NCI-H82 treated with DMSO at 0.1 percent for 48 hours (cell line): Measurements from ENCODE around the gene TBXAS1.

Source experiments
- DNase-seq: peaks from one replicate; lab custom pipeline; 2025; ENCODE audit not compliant: unreplicated experiment; lab: John Stamatoyannopoulos, UW

Gene TBXAS1

GRCh38 chr7:140018125-140019043 lies 189.3 kb downstream of the TBXAS1 start:
- no peak for DNase-seq

DNA sequence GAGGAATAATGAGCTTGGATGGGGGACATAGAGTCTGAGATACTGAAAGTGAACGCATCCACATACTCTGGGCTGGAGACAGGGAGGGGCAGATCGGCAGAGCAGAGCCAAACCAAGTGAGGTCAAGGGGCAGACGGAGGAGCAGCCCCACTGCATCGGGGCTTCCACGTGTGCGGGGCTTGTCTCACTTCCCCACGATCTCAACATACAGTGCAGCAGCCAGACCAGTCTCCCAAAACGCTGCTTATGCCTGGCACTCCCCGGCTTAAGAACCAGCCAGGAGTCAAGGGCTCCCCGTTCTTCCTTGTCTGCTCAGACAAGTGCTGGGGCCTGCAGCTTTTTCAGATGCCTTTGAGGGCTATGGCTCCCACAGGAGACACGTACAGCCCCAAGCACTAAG lies 190.1 kb downstream of the TBXAS1 start:
- DNase-seq, result no peak

- DNase-seq, result no peak
These were observed 190.5 kb downstream of the TBXAS1 start for GRCh38 chr7:140019606-140020005.

DNA sequence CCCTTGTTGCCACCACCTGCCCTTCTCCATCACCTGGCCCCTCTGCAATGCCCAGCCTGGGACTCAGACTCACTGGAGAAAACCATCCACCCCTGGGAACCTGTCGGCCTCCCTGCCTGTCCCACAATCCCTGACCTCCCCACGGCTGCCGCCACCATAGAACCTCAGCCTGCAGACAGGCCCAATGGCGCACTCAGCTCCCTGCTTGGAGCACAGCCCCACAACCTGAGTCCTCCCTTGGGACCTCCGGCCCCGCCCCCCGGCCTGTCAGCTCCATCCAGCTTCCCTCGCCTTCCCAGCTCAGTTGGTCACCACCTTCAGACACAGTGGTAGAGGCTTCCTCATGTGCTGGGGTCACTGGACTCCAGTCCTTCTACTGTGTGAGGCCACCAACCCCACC lies 192.5 kb downstream of the TBXAS1 start:
- DNase-seq, result no peak

DNA sequence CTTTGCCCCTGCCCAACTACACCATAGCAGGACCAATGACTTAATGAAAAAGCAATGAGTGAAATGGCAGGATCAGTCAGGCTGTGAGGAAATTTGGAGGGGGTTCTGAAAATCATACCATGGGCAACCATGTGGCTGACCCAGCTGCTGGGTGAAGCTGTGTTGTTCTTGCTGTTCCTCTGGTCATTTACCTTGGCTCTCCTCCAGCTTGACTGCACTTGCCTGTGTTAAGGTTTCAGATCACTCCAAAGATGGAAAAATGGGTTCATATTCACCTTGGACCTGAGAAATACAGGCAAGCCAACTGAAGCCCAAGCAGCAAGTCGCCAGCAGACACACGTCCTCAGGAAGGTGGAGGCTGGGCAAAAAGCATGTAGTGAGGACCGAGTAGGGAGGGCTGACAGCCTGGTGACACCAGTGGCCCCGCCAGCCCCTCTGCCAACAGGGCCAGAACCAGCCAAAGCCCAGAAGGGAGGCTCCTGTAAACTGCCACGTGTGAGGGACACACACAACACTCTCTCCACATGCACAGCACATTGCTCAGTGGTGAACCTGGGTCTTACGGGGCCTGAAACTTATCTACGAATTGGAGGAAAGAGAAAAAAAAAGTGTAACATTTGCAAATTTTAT lies 193.6 kb downstream of the TBXAS1 start:
- DNase-seq, result no peak

- DNase-seq, result no peak
These were observed 194.7 kb downstream of the TBXAS1 start for GRCh38 chr7:140023728-140024127.

DNA sequence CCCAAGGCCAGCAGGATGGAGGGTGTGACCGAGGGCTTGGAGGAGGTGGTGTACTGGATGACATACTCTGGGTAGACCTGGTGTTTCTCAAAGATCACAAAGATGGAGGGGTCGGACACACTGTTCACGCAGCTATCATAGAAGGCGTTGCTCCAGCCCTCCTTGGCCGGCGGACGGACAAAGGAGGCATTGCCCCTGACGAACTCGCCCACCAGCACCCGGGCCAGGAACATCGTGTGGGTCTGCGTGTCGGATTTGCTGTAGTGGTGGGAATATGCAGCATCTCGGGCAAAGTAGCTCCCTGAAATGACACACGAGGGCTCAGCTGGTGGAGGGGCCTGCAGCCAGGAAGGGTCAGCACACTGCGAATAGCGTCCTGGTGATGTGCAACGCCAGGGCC lies 195.5 kb downstream of the TBXAS1 start:
- DNase-seq, result no peak

DNA sequence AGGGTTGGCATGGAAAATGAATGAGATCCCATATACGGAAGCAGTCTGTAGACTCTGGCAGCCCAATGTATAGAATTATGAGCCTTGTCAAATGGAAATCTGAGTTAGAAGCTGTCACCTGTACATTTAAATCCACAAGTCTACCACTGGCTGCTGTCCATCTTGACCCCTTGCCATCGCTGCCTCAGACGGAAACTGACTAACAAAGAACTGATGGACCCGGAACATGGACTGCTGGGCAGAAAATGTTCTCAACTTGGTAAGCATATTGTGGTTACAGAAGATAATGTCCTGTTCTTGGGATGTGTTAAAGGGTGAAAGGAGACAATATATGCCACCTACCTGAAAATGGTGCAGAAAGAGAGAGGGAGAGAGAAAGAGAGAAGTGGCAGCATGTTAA lies 196.2 kb downstream of the TBXAS1 start:
- no peak for DNase-seq

DNA sequence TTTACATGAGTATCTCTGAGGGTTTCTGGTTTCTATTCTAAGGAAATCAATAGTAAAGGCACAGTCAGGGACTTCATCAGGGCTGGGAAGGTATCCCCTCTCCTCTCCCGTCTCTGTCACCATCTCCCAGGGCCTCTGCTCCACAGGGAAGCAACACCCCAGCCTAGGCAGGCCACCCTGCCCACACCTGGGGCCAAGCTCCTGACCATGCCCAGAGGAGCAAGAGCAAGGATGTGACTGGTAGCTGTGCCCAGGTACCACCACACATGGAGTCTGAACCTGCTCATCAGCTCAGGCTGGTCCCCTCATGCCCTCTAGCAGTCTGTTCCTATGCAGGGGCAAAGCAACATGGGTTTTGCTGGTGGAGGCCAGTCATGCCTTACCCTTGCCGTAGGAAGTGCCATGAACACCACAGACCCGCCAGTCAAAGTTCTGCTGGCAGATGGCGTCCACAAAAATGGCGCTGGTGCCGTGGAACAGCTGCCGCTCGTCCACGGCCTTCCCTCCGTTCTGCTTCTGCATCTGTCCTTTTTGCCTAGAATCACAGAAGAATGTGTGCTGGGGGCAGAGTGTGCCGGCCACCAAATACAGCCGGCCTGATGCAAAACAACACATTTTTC lies 196.9 kb downstream of the TBXAS1 start:
- DNase-seq, result no peak

DNA sequence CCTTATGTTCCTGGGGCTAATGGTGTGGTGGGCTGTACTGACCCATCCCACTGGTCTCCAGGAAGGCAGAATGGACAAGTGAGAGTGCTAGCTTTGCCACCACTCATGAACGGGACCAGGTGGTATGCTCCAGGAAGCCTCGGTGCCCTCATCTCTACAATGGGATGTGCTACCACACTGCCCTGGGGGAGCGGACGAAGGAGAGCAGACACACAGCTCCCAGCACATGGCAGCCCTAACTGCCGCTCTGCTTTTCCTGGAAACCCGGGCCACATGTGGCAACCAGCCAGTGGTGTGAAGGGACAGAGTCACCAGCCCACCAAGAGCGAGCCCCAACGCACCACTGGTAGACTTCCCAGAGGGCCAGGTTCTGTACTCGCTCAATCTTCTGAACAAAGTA lies 197.9 kb downstream of the TBXAS1 start:
- DNase-seq, result no peak

DNA sequence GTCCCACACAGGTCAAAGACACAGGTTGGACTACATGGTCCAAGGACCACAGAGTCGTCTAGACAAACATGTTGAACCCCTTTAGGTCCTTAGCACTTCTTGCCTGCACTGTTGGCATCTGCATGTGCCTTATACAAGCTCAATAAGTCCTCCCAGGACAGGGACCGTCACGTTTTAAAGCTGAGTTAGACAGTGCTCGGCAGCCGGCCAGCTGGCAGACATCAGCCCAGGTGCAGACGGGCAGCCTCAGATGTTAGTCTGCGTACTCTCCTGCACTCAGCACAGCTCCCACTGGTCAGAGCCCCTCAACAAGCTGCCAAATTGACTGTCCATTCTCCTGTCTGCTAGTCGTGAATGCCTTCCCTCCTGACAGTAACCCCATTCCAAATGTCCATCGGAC lies 198.8 kb downstream of the TBXAS1 start:
- DNase-seq, result no peak

- no peak for DNase-seq
These were observed 199.2 kb downstream of the TBXAS1 start for GRCh38 chr7:140028311-140028710.

- no peak for DNase-seq
These were observed 200.0 kb downstream of the TBXAS1 start for GRCh38 chr7:140029072-140029471.

- no peak for DNase-seq
These were observed 202.3 kb downstream of the TBXAS1 start for GRCh38 chr7:140031364-140031763.

DNA sequence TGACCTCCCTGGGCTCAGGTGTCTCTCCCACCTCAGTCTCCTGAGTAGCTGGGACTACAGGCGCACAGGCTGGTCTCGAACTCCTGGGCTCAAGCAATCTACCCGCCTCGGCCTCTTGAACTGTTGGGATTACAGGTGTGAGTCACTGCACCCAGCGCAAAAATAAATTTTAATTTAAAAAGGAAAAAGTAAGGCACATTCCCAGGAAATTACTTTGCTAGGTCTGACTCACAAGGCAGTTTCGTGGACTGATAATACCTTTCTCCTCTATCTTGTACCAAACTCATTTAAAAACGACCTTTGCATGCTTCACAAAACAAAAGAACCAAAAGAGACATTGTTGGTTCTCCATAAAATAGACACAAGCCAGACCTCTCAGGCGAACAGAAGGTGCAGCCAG lies 204.0 kb downstream of the TBXAS1 start:
- no peak for DNase-seq

DNA sequence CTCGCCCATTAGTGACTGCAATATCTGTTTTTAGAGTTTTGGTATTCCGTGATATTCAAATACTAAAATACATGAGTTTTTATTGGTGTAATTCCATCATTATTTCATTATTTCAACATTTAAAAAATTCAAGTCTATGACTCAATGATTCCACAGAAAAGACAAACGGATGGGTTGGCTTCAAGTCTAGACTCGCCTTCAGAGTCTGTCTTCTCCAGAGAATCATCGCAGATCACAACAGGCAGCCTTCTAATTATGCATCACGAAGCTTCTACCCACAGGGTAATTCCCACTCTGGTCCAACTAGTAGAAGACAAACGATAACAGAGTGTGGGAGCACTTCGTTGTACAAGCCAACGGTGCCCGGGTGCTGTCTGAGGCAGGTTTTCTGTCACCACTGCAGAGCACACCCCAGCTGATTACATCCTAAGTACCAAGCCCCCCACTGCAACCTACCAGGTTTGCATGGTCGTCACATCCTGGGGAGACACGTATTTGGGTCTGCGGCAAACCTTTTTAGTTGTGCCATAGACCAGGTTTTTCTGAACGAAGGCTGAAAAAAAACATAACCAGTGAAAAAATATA lies 204.8 kb downstream of the TBXAS1 start:
- no peak for DNase-seq

GRCh38 chr7:140034421-140034820 lies 205.4 kb downstream of the TBXAS1 start:
- no peak for DNase-seq

- no peak for DNase-seq
These were observed 206.5 kb downstream of the TBXAS1 start for GRCh38 chr7:140035400-140036223.

DNA sequence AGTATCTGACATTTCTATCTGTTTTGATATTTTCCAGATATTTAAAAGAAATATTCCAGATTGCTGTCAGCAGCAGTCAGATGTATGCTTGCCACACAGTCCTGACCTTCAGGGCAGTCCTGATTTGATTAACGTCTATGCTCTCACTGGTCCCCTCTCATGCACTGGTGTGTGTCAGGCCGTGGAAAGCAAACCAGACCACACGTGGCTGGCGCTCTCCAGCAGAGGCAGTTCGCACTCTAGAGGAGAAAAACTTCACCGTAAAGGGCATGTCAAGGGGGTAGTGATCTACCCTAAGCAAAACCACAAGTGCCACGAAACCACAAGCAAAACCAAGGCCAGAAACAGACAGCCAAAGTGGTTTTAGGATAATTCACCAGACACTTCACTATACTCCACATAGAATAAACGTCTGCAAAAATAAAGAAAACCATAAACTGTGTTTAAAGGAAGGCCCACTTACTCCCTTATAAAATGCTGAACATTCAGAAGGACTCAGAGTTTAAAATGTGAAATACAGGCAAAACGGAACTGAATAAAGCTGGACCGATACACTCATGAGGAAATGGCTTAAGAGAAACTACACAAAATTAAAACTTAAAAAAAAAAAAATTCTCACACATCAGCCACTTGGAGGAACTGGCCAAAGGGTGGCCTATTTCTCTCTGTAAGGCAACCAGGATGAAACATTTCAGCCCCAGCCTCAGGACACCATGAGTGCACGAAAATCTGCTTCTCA lies 207.3 kb downstream of the TBXAS1 start:
- no peak for DNase-seq

DNA sequence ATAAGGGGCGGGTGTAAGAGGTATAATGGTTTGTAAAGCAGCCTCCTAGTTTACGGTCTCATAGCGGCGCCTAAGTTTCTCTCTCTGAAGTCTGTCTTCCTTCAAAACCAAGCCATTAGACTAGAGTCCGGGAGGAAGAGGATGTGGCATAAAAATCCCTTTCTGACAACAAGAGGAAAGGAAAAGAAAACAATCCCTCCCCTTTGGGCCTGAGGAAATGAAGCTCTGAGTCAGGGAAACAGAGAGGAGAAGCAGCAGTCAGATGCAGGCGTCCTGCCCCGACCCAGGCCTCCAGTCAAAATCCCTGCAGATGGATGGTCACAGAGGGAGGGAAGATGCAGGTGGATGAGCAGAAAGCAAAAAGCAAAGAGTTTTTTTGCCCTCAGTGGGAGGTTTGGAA lies 210.0 kb downstream of the TBXAS1 start:
- DNase-seq, result no peak
